Muscle layer of duodenum (tissue), 2 donors: ENCODE results near the gene MICAL2.

Experiments used
- H3K27ac ChIP-seq: one replicate; pipeline ENCODE4 v1.7.0; 2013; ENCODE audit warnings: mild to moderate bottlenecking, low read length
- H3K27me3 ChIP-seq: one replicate; pipeline ENCODE4 v1.7.0; 2013; ENCODE audit warnings: low read depth, mild to moderate bottlenecking, control low read depth, low read length
- H3K36me3 ChIP-seq, 2 donors: one replicate each; pipeline ENCODE4 v1.7.0; 2013; ENCODE audit warnings: low read length in 2 of 2, control low read depth in 1 of 2, mild to moderate bottlenecking in 1 of 2; ENCODE audit not compliant: insufficient read depth in 2 of 2, control insufficient read depth in 1 of 2
- H3K4me1 ChIP-seq, 2 donors: one replicate each; pipeline ENCODE4 v1.7.0; 2013; ENCODE audit warnings: low read length in 2 of 2, mild to moderate bottlenecking in 2 of 2, control low read depth in 1 of 2, moderate library complexity in 1 of 2; ENCODE audit not compliant: insufficient read depth in 2 of 2, control insufficient read depth in 1 of 2
- H3K4me3 ChIP-seq, 2 donors: one replicate each; pipeline ENCODE4 v1.7.0; 2013; ENCODE audit warnings: low read length in 2 of 2, low read depth in 1 of 2, mild to moderate bottlenecking in 1 of 2
- H3K9me3 ChIP-seq, 2 donors: one replicate each; pipeline ENCODE4 v1.7.0; 2013; ENCODE audit warnings: low read length in 2 of 2, control low read depth in 1 of 2, mild to moderate bottlenecking in 1 of 2; ENCODE audit not compliant: control insufficient read depth in 1 of 2
- donor health status: healthy.

MICAL2 gene

DNA sequence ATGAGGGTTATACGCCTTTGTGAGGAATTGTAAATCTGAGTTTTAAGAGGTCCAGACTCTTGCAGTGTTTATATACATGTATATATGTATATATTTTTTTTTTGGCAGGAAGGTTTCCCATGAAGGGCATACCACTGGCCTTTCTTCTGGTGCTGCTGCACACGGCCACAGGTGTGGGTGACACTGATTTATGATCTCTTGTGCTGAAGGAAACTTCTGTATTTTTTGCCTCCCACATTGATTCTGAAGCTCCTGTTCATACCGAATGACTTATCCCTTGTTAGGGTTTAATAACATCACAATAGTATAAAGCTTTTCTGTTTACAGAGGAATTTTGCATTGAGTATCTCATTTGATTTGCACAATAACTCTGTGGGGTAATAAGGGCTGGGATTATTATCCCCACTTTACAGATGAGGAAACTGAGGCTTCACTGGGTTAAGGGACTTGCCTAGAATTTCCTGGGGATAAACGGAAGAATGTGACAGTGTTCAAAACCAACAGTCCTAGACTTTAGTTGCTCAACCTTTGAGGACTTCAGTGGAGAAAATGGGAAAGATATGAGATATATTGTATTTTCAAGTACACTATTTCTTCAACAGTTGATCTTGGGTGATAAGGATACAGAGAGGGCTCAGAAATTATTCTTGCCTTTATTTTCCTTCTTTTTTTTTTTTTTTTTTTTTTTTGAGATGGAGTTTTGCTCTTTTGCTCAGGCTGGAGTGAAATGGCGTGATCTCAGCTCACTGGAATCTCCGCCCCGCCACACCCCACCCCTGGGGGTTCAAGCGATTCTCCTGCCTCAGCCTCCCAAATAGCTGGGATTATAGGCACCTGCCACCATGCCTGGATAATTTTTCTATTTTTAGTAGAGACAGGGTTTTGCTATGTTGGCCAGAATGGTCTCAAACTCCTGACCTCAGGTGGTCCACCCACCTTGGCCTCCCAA is 70.1 kb downstream of the MICAL2 start:
- peak overlapping the region; percentile 40 for H3K27ac ChIP-seq
- H3K4me3 ChIP-seq, result no peak overlapping the region
- H3K4me1 ChIP-seq, result peaks cover 9 to 18% of the 10 kb centered on the region in 2 donors
- peaks cover 4 to 8% of the 10 kb centered on the region in 2 donors for H3K36me3 ChIP-seq
- H3K9me3 ChIP-seq, result no peaks in the 10 kb centered on the region
- no peaks in the 10 kb centered on the region for H3K27me3 ChIP-seq

DNA sequence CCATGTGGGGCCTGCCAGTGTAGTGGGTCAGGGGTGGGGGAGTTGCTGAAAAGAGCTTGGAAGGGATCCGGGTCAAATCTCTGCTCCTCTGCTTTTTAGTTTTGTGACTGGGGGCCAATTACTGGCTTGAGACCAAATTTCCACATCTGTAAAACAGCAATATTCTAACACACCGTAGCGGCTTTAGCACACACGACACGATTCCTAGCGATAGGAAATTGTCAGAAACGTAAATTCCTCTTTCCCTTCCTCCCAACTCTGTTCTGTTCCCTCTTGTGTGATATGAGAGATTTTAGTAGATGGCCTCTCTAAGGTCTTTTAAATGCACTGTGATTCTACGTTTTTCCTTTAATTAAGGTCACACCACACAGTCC is 71.9 kb downstream of the MICAL2 start:
- Histone ChIP-seq H3K27me3 (no peaks in the 10 kb centered on the region), H3K9me3 (no peaks in the 10 kb centered on the region), H3K4me3 (no peak overlapping the region), H3K4me1 (peaks cover 9 to 25% of the 10 kb centered on the region in 2 donors), H3K27ac (peak overlapping the region; percentile 33), H3K36me3 (peaks cover 3 to 4% of the 10 kb centered on the region in 2 donors)

DNA sequence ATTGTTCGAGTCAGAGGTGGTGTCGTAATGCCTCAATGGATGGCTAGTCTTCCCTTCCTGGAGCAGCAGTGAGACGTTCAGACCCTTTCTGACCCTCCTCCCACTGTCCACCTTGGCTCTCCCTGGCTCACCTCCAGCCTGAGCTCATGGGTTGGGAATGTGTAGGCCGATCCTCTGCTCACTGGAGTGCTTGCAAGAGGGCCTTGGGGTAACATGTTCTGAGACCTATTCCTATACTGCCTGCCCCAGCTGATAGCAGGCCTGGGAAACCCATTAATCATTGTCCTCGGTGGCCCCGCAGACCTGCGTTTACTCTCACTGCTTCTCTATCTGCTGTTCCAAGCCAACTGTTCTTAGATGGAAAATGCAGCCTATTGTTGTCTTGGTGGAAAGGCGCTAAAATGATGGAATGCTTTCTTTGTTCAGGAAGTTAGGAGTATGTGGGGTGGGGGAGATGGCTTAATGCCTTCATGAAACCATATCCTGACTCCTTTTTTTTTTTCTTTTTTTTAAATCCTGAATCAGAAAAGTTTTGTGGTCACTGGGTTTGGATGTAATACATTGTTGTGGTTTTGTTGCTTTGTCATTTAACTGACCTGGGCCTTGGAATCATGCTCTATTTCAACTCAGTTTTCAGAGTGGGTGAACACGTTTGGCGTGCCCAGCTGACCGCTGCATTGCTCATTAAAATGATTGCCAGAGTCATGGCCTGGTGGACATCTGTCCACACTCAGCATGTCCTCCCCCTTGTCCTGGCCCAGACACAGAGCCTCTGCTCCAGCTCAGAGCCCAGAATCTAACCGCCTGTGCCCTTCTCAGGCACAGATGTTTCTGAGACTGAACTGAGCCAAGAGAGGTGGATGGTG is 72.5 kb downstream of the MICAL2 start:
- peak overlapping the region; percentile 33 for H3K27ac ChIP-seq
- H3K27me3 ChIP-seq, result no peaks in the 10 kb centered on the region
- H3K36me3 ChIP-seq, result peaks cover 3 to 4% of the 10 kb centered on the region in 2 donors
- H3K4me3 ChIP-seq, result no peak overlapping the region
- H3K9me3 ChIP-seq, result no peaks in the 10 kb centered on the region
- H3K4me1 ChIP-seq, result peaks cover 9 to 25% of the 10 kb centered on the region in 2 donors

DNA sequence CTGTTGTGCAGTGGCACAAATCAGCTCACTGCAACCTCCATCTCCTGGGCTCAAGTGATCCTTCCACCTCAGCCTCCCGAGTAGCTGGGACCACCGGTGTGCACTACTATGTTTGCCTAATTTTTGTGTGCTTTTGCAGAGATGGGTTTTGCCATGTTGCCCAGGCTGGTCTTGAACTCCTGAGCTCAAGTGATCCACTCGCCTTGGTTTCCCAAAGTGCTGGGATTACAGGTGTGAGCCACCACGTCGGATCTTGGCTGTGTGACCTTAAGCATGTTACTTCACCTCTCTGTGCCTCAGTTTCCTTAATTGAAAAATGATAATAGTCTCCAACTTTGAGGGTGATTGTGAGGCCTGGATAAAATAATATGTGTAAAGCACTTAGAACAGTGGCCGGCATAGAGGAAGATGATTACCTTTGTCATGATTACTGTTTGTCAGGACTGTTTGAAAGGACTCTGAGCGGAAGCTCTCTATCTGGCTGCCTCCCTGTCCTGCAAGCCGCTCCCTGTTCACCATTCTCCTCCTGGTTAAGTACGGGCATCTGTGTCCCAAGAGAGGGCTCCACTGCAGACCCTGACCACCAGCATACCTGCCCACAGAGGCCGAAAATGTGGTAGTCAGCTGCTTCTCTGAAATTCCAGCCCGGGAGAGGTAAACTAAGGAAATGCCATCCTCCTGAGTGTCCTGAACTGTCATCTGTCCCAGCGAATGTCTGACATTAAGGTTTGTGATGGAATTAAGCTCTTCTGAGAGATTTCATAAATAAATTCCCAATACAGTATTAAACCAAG is 73.6 kb downstream of the MICAL2 start:
- H3K4me1 ChIP-seq, result peaks cover 9 to 25% of the 10 kb centered on the region in 2 donors
- H3K36me3 ChIP-seq, result peaks cover 3 to 6% of the 10 kb centered on the region in 2 donors
- no peaks in the 10 kb centered on the region for H3K27me3 ChIP-seq
- no peak overlapping the region for H3K27ac ChIP-seq
- H3K4me3 ChIP-seq, result no peak overlapping the region
- no peaks in the 10 kb centered on the region for H3K9me3 ChIP-seq

DNA sequence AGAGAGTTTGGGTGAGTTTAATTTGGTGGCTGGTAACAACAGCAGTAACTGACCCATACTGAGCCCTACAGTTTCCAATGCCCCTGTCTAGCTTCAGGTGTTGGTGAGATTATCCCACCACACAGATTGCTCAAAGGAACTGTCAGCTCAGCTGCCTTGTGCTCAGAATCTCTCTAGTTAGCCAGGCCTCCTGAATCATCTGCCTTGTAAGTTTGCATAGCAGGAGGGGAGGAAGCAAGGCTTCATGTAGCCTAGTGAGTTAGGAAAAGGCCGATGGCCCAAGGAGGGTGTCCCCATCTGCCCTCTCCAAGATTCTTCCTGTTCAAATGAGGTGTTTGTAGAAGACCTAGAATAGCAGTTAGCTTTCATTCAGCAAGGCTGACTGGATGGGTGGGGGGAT is 74.3 kb downstream of the MICAL2 start:
- Histone ChIP-seq H3K36me3 (peaks cover 3 to 9% of the 10 kb centered on the region in 2 donors), H3K27me3 (no peaks in the 10 kb centered on the region), H3K9me3 (no peaks in the 10 kb centered on the region), H3K27ac (no peak overlapping the region), H3K4me3 (no peak overlapping the region), H3K4me1 (peaks cover 9 to 20% of the 10 kb centered on the region in 2 donors)

DNA sequence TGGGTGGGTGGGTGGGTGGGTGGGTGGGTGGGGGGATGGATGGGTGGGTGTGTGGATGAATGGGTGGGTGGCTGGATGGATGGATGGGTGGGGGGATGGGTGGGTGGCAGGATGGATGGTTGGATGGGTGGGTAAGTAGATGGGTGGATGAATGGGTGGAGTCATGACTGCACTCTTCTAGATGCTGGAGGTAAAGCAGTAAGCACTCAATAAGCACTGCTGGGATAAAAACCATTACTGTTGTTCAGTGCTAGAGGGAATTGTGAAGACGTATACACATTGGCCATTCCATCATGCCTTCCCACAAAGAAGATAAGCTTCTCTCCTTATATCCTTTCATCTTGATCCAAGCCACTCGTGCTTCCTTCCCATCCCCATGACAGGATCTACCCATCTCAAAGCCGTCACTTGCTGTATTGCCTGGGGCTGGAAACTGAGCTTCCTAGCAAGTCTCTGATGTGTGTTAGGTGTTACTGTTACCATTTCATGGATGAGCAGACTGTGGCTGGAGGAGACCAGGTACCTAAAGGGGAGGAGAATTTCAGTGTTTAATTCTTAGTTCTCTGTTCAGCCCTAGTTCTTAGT is 74.8 kb downstream of the MICAL2 start:
- no peaks in the 10 kb centered on the region for H3K9me3 ChIP-seq
- peaks cover 9 to 20% of the 10 kb centered on the region in 2 donors for H3K4me1 ChIP-seq
- H3K4me3 ChIP-seq, result no peak overlapping the region
- H3K27ac ChIP-seq, result peak overlapping the region; percentile 27
- H3K36me3 ChIP-seq, result peaks cover 3 to 9% of the 10 kb centered on the region in 2 donors
- no peaks in the 10 kb centered on the region for H3K27me3 ChIP-seq

DNA sequence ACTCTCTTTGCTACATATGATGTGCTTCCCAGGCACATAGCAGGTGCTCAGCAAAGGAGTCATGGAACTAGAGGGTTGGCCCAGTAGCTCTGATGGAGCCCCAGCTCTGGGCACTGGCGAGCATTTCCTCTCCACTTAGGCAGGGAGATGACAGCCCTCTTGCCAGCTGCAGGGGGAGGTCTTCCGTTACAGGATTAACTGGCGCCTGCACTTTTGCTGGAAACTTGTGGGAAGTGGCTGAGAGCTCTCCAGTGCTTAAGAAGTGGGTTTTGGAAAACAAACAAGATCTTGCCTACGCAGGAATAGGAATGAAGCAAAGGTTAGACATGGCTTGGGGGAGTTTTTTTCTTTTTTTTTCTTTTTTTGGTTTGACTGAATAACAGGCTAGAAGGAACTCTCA is 75.5 kb downstream of the MICAL2 start:
- H3K27ac ChIP-seq, result peak overlapping the region; percentile 27
- no peaks in the 10 kb centered on the region for H3K9me3 ChIP-seq
- peaks cover 9 to 20% of the 10 kb centered on the region in 2 donors for H3K4me1 ChIP-seq
- H3K27me3 ChIP-seq, result no peaks in the 10 kb centered on the region
- no peak overlapping the region for H3K4me3 ChIP-seq
- H3K36me3 ChIP-seq, result peaks cover 3 to 9% of the 10 kb centered on the region in 2 donors

DNA sequence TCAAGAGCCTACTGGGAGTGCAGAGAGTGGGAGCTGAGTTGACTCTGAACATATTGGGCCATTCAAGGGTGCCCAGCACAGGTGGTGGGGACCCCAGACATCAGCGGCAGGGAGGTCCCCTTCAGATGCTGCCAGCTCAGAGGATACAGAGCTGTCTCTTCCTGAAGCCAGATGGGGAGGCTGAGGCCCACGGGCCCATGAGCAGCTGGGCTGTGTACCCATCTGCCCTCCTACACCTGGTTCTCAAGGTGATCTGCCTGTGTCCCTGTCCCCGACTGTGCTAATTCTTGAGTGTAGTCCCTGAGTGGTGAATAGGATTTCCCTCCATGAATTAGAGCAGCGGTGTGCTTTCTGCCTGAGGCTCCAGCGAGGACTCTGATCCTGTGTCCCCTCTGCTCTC is 76.3 kb downstream of the MICAL2 start:
- Histone ChIP-seq H3K4me1 (peaks cover 9 to 20% of the 10 kb centered on the region in 2 donors), H3K27me3 (no peaks in the 10 kb centered on the region), H3K27ac (no peak overlapping the region), H3K36me3 (peaks cover 3 to 9% of the 10 kb centered on the region in 2 donors), H3K9me3 (no peaks in the 10 kb centered on the region), H3K4me3 (no peak overlapping the region)

DNA sequence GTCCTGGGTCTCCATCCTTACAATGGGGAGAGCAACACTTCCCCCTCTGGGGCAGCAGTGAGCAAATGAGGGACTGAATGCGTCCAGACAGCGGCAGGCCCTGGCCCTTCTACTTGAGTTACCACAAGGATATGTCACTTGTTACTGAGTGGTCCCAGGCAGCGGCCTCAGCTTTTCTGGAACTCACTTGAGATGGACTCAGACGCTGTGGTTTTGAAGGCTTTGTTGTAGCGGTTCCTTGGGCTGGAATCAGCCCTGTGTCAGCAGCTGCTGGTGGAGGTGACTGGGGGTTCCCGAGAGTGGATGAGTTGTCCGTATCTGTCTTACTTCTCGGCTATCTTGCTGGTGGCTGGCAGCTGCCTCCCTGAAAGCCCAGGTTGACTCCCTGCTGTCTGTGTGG is 77.0 kb downstream of the MICAL2 start:
- Histone ChIP-seq H3K36me3 (peaks cover 3 to 9% of the 10 kb centered on the region in 2 donors), H3K27me3 (no peaks in the 10 kb centered on the region), H3K27ac (no peak overlapping the region), H3K9me3 (no peaks in the 10 kb centered on the region), H3K4me1 (peaks cover 9 to 20% of the 10 kb centered on the region in 2 donors), H3K4me3 (no peak overlapping the region)

DNA sequence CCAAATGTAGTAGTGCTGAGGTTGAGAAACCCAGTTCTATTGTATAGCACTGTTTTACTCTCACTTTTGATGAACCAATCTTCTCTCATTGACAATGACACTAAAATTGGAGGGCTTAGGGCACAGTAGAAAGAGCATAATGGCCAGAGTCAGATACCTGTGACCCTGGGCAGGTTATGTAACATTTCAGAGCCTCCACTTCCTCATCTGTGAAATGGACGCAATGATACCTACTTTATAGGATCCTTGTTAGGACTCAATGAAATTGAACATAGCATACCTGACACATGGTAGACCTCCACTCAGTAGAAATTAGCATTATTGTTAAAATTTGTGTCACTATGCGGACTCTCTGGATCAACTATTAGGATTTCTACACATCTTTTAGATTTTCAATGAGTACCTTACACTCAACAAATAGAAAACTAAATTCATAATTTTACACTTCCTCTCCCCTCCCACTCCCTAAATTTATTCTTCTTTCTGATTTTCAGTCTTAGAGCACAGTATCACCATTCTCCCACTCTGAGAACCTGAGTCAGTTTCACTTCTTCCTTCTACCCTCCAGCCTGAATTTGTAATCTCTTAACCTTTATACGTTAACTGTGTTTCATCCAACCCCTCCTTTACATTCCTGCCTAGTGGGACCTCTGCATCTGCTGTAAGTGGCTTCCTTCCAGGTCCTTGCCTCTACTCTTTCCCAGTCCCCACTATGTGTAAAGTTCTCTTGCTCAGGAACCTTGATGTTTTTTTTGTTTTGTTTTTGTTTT is 78.3 kb downstream of the MICAL2 start:
- H3K36me3 ChIP-seq, result peaks cover 0 to 9% of the 10 kb centered on the region in 2 donors
- no peak overlapping the region for H3K27ac ChIP-seq
- no peaks in the 10 kb centered on the region for H3K9me3 ChIP-seq
- peaks cover 0 to 10% of the 10 kb centered on the region in 2 donors for H3K4me1 ChIP-seq
- H3K27me3 ChIP-seq, result no peaks in the 10 kb centered on the region
- H3K4me3 ChIP-seq, result no peak overlapping the region
